Uterus (tissue), 2 donors: ENCODE results near the gene TSPAN4.

Source experiments
- POLR2A ChIP-seq, 2 donors: fragments of 450-650 bp; IDR thresholded peaks; one replicate each; pipeline ENCODE4 v1.6.1; 2016; ENCODE audit warnings: antibody characterized with exemption in 2 of 2, mild to moderate bottlenecking in 1 of 2, moderate library complexity in 1 of 2
- TF ChIP-seq, protein P1 (sequence below), 4 experiments: fragments of 200-600 bp in 2 of 4; fragments of 450-650 bp in 2 of 4; sonication (generic) in 2 of 4; IDR thresholded peaks; one replicate each; pipeline ENCODE4 v1.5.1; 2016 to 2019; ENCODE audit warnings: antibody characterized with exemption in 4 of 4, mild to moderate bottlenecking in 2 of 4, moderate library complexity in 1 of 4

DNA sequence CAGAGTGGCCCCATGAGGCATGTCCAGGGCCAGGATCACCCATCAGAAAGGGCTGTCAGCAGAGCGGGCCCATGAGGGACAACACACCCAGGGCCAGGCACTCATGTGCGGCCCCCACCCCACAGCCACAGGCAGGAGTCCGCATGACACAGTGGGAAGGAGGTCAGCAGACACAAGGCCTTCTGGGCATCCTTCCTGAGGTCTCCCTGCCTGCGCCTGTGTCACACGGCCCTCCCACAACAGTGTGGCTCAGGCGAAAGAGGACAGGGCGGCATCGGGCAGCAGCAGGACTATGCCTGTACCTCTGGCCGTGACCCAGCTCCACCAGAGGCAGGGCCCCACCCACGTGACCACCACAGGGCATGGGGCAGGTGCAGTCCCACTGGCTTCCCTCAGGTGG is 40.9 kb downstream of the TSPAN4 start:
- TF ChIP-seq, protein P1, sequence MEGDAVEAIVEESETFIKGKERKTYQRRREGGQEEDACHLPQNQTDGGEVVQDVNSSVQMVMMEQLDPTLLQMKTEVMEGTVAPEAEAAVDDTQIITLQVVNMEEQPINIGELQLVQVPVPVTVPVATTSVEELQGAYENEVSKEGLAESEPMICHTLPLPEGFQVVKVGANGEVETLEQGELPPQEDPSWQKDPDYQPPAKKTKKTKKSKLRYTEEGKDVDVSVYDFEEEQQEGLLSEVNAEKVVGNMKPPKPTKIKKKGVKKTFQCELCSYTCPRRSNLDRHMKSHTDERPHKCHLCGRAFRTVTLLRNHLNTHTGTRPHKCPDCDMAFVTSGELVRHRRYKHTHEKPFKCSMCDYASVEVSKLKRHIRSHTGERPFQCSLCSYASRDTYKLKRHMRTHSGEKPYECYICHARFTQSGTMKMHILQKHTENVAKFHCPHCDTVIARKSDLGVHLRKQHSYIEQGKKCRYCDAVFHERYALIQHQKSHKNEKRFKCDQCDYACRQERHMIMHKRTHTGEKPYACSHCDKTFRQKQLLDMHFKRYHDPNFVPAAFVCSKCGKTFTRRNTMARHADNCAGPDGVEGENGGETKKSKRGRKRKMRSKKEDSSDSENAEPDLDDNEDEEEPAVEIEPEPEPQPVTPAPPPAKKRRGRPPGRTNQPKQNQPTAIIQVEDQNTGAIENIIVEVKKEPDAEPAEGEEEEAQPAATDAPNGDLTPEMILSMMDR (IDR thresholded peaks at IDR 0.05), result no peak
- no peak for TF ChIP-seq POLR2A (IDR thresholded peaks at IDR 0.05)
